Measurements from ENCODE around the gene FTH1. TPM values are rescaled to one million over a fixed set of nuclear protein-coding genes. Genes with fewer than 3 reads are reported as not detected.
A peak's percentile ranks its signal among the peaks of the same experiment; 100 is the strongest.

The FTH1 gene
- polyA plus RNA-seq, 1 of the 3 experiments (the other 2 are of a cell fraction): 1,229 TPM

DNA sequence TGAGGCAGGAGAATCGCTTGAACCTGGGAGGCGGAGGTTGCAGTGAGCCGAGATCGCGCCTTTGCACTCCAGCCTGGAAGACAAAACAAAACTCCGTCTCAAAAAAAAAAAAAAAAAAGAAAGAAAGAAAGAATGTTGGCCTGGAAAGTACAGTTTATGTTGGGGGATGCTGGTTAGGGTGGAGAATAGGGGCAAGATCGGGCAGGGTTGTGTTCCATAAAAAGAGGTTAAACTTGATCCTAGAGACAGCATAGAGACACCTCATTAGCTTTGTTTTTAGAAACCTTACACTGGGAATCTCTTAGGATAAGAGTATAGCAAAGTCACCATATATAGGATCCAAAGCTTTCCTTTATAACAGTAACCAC, 1.9 kb upstream of the FTH1 start:
- Histone ChIP-seq H3K27me3 (ENCODE audit: insufficient read depth) (no peaks in the 10 kb centered on the region), H3K36me3 (replicated peaks in 1 of 2; ENCODE audit: control insufficient read depth in 1 of 2, insufficient read depth in 2 of 2, low read length in 1 of 2) (peaks cover 14 to 22% of the 10 kb centered on the region in 2 experiments), H3K9ac (peak overlapping the region; percentile 33; the same call in 1 of the 2 replicates), H3K4me3 (ENCODE audit: low read depth in 2 of 2, low read length in 1 of 2) (no peak overlapping the region), H3K9me2 (no peaks in the 10 kb centered on the region), H3K4me1 (ENCODE audit: control insufficient read depth in 1 of 2, insufficient read depth in 2 of 2, low read depth in 1 of 2, low read length in 1 of 2) (peaks cover 45 to 59% of the 10 kb centered on the region in 2 experiments), H2AFZ (ENCODE audit: low read depth) (no peak overlapping the region), H3K79me2 (ENCODE audit: insufficient read depth) (peaks cover 40% of the 10 kb centered on the region), H4K20me1 (ENCODE audit: insufficient read depth) (peaks cover 29% of the 10 kb centered on the region), H3K4me2 (peak overlapping the region; percentile 88), H3F3A (replicated peaks; ENCODE audit: insufficient read depth) (peaks cover 58% of the 10 kb centered on the region), H3K27ac (ENCODE audit: low read depth in 2 of 2, low read length in 1 of 2) (peak overlapping the region in 1 of 2 experiments; percentile 97; a peak in 2 of 4 replicates), H3K9me3 (no peaks in the 10 kb centered on the region)
- no peak for DNase-seq
- POLR2A ChIA-PET: interaction anchor here (0.5 to 5.2 kb wide), 4 partner anchors 19 to 178 kb away, joined by 3 to 76 read pairs (median 5); partner anchors contain the start of genes BEST1 and FADS2
- CTCF ChIA-PET: interaction anchor here (1.5 to 11.7 kb wide), 4 partner anchors 12 to 112 kb away, joined by 4 to 64 read pairs (median 49); no protein-coding TSS in a partner anchor
- no peak for TF ChIP-seq FOXM1 (IDR thresholded peaks at IDR 0.05; ENCODE audit: low read depth)
- no peak for TF ChIP-seq RXRA (IDR thresholded peaks at IDR 0.05; ENCODE audit: borderline replicate concordance, low read depth)
- no peak for TF ChIP-seq MXI1 (IDR thresholded peaks at IDR 0.05; ENCODE audit: low read depth, low read length)
- no peak for TF ChIP-seq YY1 (IDR thresholded peaks at IDR 0.05; ENCODE audit: low read depth)
- no peak for TF ChIP-seq FOSL2 (IDR thresholded peaks at IDR 0.05; ENCODE audit: borderline replicate concordance, low read depth)
- TF ChIP-seq USF2 (IDR thresholded peaks at IDR 0.05; ENCODE audit: borderline replicate concordance, low read depth, low read length): no peak
- no peak for TF ChIP-seq USF1 (IDR thresholded peaks at IDR 0.05; ENCODE audit: borderline replicate concordance, low read depth)
- no peak for TF ChIP-seq SIN3A (IDR thresholded peaks at IDR 0.05; ENCODE audit: borderline replicate concordance, low read depth, low read length)
- no peak for TF ChIP-seq ELF1 (IDR thresholded peaks at IDR 0.05)
- TF ChIP-seq MEF2A (IDR thresholded peaks at IDR 0.05; ENCODE audit: borderline replicate concordance, low read depth): no peak
- TF ChIP-seq RAD21 (IDR thresholded peaks at IDR 0.05; ENCODE audit: low read length): no peak
- no peak for TF ChIP-seq JUND (IDR thresholded peaks at IDR 0.05)
- TF ChIP-seq NRF1 (IDR thresholded peaks at IDR 0.05; ENCODE audit: low read depth, low read length): no peak
- no peak for TF ChIP-seq GABPA (IDR thresholded peaks at IDR 0.05; ENCODE audit: low read depth)
- 88% methylated on average over 7 of the region's 7 CpGs for WGBS (ENCODE audit: low lambda C conversion rate)

GRCh38 chr11:61968758-61969390, 1.4 kb upstream of the FTH1 start:
- H3K9ac ChIP-seq: peak overlapping the region; percentile 95; the same call in 1 of the 2 replicates
- TF ChIP-seq MAX (IDR thresholded peaks at IDR 0.05; ENCODE audit: low read depth): no peak
- no peak for TF ChIP-seq NFIC (IDR thresholded peaks at IDR 0.05; ENCODE audit: borderline replicate concordance)
- no peak for TF ChIP-seq JUND (IDR thresholded peaks at IDR 0.05)
- no peak for TF ChIP-seq SMC3 (IDR thresholded peaks at IDR 0.05; ENCODE audit: low read depth, low read length)
- TF ChIP-seq NRF1 (IDR thresholded peaks at IDR 0.05; ENCODE audit: low read depth, low read length): no peak
- TF ChIP-seq, protein P1, sequence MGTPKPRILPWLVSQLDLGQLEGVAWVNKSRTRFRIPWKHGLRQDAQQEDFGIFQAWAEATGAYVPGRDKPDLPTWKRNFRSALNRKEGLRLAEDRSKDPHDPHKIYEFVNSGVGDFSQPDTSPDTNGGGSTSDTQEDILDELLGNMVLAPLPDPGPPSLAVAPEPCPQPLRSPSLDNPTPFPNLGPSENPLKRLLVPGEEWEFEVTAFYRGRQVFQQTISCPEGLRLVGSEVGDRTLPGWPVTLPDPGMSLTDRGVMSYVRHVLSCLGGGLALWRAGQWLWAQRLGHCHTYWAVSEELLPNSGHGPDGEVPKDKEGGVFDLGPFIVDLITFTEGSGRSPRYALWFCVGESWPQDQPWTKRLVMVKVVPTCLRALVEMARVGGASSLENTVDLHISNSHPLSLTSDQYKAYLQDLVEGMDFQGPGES (IDR thresholded peaks at IDR 0.05; ENCODE audit: low read depth, low read length): no peak
- no peak for TF ChIP-seq EZH2phosphoT487 (IDR thresholded peaks at IDR 0.05; ENCODE audit: borderline replicate concordance, low read depth)
- no peak for TF ChIP-seq RFX5 (IDR thresholded peaks at IDR 0.05; ENCODE audit: low read length)
- no peak for TF ChIP-seq ELF1 (IDR thresholded peaks at IDR 0.05)
- TF ChIP-seq USF1 (IDR thresholded peaks at IDR 0.05; ENCODE audit: borderline replicate concordance, low read depth): no peak
- no peak for TF ChIP-seq RCOR1 (IDR thresholded peaks at IDR 0.05; ENCODE audit: low read length)
- TF ChIP-seq RAD21 (IDR thresholded peaks at IDR 0.05; ENCODE audit: low read length): no peak
- no peak for TF ChIP-seq TEAD4 (IDR thresholded peaks at IDR 0.05; ENCODE audit: borderline replicate concordance, insufficient read depth)
- no peak for TF ChIP-seq GABPA (IDR thresholded peaks at IDR 0.05; ENCODE audit: low read depth)
- TF ChIP-seq TCF12 (IDR thresholded peaks at IDR 0.05): no peak

More at GRCh38 chr11:61968758-61969390, 1.4 kb upstream of the FTH1 start:
- 88% methylated on average over 16 of the region's 16 CpGs for WGBS (ENCODE audit: low lambda C conversion rate)
- Histone ChIP-seq H4K20me1 (ENCODE audit: insufficient read depth) (peaks cover 34% of the 10 kb centered on the region), H3K27me3 (ENCODE audit: insufficient read depth) (no peaks in the 10 kb centered on the region), H3K4me3 (ENCODE audit: low read depth in 2 of 2, low read length in 1 of 2) (peak overlapping the region; percentile 99), H3K36me3 (replicated peaks in 1 of 2; ENCODE audit: control insufficient read depth in 1 of 2, insufficient read depth in 2 of 2, low read length in 1 of 2) (peaks cover 19 to 27% of the 10 kb centered on the region in 2 experiments), H3F3A (replicated peaks; ENCODE audit: insufficient read depth) (peaks cover 63% of the 10 kb centered on the region), H3K9me3 (no peaks in the 10 kb centered on the region), H3K4me2 (peak overlapping the region; percentile 88), H2AFZ (ENCODE audit: low read depth) (peak overlapping the region; percentile 80; the same call in 1 of the 2 replicates), H3K27ac (ENCODE audit: low read depth in 2 of 2, low read length in 1 of 2) (peak overlapping the region; percentile 94 to 97; a peak in 2 of 4 replicates), H3K79me2 (ENCODE audit: insufficient read depth) (peaks cover 43% of the 10 kb centered on the region), H3K9me2 (no peaks in the 10 kb centered on the region), H3K4me1 (ENCODE audit: control insufficient read depth in 1 of 2, insufficient read depth in 2 of 2, low read depth in 1 of 2, low read length in 1 of 2) (peaks cover 45 to 64% of the 10 kb centered on the region in 2 experiments)
- CTCF ChIA-PET: interaction anchor here (0.7 to 11.7 kb wide), 12 partner anchors 10 to 153 kb away, joined by 3 to 64 read pairs (median 4); no protein-coding TSS in a partner anchor
- DNase-seq: no peak
- POLR2A ChIA-PET: interaction anchor here (0.5 to 5.2 kb wide), 10 partner anchors 8 to 180 kb away, joined by 3 to 76 read pairs (median 5); partner anchors contain the start of genes BEST1 and FADS2
